Activated CD4-positive, alpha-beta T cell treated with anti-CD3 and anti-CD28 coated beads, Interleukin-2, amount 50 U/mL, for 24 hours (primary cell): ENCODE data around the gene ERICH2.

Experiments used
- DNase-seq, 2 donors: peaks; one replicate each; pipeline ENCODE4 v3.0.0-alpha.2; 2020; ENCODE audit warnings: low read depth in 1 of 2, low spot score in 1 of 2

Gene ERICH2

DNA sequence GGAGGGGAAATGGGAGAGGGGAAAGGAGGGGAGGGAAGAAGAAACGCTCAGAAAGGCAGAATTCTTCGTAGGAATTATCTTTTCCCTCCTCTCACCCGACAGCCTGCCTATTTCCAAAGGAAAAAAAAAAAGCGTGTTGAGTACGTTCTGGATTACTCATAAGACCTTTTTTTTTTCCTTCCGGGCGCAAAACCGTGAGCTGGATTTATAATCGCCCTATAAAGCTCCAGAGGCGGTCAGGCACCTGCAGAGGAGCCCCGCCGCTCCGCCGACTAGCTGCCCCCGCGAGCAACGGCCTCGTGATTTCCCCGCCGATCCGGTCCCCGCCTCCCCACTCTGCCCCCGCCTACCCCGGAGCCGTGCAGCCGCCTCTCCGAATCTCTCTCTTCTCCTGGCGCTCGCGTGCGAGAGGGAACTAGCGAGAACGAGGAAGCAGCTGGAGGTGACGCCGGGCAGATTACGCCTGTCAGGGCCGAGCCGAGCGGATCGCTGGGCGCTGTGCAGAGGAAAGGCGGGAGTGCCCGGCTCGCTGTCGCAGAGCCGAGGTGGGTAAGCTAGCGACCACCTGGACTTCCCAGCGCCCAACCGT, 46.4 kb downstream of the ERICH2 start, which contains the start of gene GAD1:
GAD1 (plus strand) TSS at position 384 of the 589 bp plus-strand sequence. CDS start 1,705 bp downstream, outside the sequence.
- DNase-seq = peak in 1 of 2 donors; percentile 55

DNA sequence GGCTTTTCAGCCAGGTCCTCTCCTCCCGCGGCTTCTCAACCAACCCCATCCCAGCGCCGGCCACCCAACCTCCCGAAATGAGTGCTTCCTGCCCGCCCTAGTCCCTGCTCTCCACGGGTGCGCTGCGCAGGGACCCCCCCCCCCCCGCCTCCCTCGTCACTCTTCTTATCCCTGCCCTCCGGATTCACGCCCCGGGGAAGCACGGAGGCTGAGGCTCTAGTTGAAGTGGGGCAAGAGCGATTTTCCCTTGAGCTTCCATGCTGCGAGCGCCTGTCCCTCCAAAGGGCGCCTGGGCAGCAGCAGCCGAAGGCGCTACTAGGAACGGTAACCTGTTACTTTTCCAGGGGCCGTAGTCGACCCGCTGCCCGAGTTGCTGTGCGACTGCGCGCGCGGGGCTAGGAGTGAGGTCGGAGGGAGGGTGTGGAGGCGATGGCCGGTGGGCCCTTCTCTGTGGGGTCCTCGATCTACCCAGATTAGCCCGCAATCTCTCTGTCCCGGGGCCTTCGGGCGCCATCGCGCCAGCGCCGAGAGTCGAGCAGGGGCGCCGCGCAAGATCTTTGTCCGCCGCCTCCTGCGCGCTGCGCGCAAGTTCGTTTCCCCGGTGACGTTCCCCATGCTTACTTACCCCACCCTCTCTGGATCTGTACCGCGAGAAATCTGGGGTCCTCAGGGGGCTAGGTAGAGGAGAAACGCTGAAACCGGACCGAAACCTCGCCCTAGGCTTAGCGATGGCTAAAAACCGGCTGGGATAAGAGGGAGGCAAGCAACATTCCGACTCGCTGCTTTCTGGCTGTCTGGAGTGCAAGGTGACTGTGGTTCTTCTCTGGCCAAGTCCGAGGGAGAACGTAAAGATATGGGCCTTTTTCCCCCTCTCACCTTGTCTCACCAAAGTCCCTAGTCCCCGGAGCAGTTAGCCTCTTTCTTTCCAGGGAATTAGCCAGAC, 47.2 kb downstream of the ERICH2 start:
- DNase-seq = no peak

DNA sequence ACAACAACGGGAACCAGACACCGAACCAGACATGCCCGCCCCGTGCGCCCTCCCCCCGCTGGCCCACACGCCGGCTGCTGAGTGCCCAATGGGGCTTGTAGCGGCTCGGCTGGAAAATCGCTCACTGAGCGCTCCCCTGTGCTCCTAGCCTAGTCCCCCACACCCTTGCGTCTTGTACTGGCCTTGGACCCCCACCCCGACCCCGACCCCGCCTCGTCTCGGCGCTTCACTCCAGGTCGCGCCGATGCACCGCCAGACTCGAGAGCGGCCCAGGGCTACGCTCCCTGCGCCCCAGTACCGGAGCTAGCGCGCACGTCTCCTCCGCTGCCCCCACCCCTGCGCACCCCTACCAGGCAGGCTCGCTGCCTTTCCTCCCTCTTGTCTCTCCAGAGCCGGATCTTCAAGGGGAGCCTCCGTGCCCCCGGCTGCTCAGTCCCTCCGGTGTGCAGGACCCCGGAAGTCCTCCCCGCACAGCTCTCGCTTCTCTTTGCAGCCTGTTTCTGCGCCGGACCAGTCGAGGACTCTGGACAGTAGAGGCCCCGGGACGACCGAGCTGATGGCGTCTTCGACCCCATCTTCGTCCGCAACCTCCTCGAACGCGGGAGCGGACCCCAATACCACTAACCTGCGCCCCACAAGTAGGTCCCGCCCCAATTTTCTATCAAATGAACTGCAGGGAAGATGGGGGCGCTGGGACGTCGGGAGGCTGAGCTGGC, 48.0 kb downstream of the ERICH2 start:
- DNase-seq = no peak

DNA sequence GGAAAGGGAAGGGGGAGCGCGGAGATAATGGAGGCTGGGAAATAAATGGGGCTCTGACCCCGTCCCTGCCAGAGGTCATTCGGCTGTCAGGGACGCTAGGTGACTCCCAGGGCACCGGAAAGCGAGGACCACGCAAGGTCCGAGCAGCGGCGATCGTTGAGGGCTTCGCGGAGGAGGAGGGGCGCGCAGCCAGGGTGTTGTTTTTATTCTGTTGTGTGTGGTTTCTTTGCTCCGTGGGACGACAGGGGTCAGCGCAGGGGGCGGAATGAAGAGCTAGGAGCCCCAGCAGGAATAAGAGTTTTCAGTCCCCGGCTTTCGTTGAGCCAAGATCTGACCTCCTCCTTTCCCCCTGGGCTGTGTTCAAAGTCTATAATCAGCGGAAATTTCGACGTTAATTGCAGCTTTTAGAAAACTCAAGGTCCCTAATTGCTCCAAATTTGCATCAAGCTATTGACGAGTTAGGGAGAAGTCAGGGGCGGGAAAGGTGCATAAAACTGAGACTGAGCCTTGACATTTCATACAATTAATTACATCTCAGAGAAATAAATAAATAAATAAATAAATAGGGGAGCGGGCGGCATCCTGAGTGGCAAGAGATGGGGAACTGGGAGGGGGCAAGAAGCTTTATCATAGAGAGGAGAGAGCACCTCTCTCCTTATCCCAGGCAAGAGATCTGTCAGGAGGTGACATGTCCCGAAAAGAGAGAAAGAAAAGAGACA, 48.7 kb downstream of the ERICH2 start:
- DNase-seq = no peak

DNA sequence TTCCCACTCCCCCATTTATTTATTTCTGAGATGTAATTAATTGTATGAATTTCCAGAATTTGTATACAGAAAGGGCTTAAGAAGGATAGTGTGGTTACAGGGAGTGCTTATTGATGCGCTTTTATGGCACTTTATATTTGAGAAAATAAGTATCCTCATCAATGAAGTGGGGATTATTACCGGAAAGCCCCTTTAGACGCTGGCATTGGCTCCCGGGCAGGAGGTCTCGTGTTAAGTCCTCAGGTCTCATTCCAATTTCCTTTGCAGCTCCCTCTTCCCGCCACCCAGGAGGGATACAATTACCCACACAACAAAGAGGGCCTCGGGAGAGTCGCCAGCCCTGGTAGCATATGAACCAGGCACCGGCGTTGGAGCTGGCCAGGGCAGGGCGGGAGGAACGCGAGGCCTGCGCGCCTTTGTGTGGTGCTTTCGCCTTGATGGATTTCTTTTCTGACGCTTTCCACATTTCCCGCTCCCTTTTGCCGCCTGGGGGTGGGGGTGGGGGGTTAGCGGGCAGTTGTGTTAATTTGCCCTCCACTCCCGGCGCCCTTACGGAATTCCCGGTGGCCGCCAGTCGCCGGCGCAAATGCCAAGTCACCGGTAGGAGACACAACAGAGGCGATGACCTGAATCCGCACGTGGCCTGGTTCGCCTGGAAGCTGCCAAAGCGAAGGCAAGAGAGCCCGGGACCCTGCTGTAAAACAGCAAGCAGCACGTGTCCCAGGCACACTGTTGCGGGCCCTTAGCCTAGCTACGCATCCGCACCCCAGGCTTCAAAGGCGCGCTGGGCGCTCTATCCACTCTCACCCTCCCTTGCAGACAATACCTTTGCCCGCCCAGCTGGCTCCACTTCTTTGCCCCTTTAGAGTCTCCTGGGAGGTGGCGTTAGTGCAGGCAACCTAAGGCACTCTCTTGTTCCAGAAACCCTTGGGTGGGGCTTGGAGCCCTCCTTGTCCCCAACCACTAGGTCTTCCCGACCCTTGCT, 49.8 kb downstream of the ERICH2 start:
- no peak for DNase-seq

DNA sequence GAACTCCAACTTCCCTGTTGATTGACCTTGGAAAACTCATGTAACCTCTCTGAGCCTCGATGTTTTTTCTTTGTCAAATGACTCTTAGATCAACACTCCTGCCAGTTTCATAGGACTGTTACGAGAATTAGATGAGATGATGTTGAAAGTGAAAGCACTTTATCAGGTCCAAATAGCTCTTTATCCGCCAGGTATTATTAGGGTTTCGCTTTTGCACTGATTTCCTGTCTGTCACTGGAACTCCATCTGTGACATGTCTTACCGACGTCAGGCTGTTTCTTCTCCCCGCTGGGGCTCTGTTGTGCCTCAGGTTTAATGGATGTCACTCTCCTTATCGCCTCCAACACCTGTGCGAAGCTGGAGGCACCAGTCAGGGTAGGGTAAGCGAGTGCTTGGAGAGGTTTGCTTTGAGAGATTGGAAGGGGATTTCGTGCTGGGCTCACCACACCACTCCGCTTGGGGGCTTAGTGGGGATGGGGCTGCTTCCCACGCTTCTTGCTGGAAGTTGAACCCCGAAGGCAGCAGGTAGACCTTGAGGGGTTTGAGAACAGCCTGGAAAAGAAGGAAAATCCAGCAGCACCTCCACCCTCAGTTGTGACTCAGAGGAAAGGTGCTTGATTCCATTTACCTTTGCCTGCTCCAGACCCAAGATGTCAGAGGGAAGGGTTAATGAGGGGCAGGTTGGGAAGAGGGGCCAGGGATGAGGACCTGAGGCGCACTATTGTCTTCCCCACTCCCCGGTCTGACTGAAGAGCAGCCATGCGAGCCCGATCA, 50.8 kb downstream of the ERICH2 start:
- no peak for DNase-seq

DNA sequence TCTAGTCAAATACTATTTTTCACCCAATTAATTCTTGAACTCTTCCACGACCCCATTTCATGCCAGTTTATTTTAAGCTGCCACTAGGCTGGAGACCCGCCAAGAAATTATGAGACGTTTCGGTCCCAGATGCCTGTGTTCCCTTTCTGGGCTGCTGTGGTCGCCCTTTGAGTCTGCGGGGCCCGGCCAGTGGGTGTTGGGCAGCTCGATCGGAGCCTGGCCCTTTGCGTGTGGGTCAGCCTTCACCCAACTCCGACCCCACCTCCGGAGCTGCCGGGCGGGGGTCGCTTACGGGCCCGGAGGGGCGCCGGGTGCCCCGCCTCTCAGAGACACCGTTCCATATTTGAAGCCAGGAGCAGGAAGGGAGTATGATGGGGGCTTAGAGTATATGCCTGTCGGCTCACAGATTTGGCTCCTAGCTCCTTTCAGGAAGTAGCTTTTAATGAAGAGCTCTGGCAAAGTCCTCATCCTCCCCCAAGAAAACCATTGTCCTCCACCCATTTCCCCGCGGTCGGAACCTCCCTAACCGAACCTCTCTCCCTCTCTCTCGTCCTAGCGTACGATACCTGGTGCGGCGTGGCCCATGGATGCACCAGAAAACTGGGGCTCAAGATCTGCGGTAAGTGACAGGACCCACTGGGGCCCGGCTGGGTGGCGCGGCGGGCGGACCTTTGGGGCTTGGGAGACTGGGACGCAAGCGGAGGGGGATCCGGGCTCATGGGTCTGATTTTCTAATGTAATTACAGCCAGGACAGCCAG, 51.5 kb downstream of the ERICH2 start:
- DNase-seq = no peak

DNA sequence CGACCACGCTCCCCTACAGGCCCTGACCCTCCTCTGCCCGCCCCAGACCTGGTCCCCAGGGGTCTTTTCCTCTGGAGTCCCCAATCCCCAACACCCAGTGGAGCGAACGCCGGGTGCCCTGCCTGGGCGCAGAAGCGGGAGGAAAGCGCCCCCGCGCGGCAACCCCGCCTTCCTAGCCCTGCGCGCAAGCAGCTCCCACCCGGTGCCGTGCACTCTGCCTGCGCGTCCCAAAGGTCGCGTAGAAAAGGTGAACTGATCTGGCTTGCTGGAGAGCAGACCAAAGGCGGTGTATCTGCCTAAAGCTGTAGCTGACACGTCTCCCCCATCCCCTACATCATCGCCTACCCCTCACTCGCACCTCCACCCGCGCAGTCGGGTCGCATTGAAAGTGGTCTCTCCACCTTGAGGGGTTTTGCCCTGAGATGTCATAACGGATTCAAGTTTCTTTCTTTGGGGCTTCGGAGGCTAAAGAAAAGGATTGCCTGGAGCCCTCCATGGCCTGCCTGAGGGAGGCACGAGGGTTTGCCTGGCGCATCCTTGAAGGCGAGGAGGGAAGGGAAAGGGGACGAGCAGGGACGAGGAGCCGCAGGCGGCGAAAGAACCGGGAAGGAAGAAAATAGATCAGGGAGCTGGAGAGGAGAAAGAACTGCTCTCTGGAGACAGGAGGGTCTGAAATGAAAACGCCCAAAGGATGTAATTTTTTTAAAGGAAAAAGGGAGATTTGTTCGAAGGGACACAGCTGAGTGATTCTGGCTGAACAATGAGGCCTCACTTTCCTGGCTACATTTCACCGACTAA, 52.3 kb downstream of the ERICH2 start:
- no peak for DNase-seq

DNA sequence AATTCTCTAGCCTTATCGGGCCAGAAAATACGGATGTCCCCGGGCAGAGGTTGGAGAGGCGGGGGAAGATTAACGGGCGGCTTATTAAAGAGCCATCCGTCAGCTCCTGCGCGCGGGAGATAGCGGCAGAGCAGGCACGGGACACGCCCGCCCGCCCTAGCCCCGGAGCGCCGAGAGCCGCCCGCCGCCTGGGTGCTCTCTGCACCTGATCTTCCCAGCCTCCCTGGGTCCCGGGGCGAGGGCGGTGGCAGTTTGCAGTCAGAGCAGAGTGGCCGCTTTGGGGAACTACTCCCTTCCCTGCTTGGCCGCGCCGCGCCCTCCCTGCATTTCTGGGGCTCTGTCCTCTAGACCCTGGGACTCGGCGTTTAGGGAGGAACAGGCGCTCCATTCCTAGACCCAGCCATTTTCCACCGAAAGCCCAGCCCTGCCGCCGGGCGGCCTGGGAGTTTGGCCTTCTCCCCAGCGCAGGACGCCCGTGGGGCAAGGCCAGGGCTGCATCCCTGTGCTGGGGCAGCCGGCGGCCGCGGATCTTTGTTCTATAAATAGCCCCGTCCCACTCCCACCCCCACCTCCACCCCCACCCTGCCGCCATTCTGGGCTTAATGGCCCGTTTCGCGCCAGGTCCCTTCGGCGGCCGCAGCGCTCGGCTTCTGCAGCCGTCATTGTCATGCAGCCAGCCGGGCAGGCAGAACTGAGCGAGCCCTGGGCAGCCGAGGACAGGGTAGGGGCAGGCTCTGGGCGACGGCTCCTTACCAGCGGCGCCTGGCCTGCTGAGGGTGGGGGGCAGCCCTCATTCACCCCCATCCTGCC, 53.1 kb downstream of the ERICH2 start:
- DNase-seq = no peak

DNA sequence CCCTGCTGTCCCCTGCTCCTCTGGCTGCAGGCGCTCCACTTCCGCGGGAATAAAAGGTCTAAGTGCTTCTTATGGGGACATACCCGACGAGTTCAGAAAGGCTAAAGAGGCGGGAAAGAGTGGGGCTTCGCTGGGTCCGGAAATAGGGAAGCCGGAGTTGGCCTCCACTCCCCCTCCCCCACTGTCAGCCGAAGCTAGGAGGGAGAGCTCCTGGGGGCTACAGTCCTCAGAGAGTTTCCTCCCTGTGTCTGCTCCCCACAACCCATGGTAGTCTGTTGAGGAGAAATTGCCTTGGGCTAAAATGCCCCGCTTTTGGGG, 53.7 kb downstream of the ERICH2 start:
- DNase-seq = no peak

DNA sequence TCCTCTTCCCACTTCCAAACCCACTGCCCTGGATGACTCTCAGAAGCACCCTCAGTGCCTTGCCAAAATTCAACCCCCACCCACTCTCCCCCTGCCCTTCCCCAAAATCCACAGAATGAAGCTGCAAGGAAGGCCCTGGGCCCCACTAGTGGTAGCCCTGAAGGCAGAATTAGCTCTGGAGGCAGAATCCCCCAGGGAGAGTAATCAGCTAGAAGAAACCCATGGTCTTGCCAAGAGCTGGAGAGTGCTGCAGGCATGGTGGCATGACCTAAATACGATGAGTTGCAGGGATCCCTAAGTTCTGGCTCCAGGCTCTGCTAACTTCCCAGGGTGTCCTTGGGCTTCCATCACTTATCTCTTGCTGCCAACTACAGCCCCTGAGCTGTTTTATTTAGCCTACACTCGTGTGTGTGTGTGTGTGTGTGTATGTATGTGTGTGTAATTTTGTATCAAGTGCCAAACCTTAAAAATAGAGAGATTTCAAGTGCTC, 54.4 kb downstream of the ERICH2 start:
- no peak for DNase-seq

DNA sequence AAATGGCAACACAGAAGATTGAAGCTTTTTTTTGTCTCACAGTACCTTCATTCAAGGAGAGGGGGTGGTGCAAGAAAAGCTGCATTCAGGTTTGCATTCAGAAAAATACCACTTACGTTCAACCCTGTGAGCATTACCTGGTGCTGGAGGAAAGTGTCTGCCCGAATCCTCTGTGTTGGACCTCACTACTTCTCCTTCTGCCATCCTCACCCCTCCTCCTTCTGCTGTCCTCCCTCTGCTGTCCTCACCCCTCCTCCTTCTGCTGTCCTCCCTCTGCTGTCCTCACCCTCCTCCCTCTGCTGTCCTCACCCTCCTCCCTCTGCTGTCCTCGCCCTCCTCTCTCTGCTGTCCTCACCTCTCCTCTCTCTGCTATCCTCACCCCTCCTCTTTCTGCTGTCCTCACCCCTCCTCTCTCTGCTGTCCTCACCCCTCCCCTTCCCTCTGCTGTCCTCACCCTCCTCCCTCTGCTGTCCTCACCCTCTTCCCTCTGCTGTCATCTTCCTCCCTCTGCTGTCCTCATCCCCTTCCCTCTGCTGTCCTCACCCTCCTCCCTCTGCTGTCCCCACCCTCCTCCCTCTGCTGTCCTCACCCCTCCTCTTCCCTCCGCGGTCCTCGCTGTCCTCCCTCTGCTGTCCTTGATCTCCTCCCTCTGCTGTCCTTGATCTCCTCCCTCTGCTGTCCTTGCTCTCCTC, 57.8 kb downstream of the ERICH2 start:
- DNase-seq = no peak

DNA sequence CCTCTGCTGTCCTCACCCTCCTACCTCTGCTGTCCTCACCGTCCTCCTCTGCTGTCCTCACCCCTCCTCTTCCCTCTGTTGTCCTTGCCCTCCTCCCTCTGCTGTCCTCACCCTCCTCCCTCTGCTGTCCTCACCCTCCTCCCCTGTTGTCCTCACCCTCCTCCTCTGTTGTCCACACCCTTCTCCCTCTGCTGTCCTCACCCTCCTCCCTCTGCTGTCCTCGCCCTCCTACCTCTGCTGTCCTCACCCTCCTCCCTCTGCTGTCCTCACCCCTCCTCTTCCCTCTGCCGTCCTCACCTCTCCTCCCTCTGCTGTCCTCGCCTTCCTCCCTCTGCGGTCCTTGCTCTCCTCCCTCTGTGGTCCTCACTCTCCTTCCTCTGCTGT, 58.3 kb downstream of the ERICH2 start:
- no peak for DNase-seq

DNA sequence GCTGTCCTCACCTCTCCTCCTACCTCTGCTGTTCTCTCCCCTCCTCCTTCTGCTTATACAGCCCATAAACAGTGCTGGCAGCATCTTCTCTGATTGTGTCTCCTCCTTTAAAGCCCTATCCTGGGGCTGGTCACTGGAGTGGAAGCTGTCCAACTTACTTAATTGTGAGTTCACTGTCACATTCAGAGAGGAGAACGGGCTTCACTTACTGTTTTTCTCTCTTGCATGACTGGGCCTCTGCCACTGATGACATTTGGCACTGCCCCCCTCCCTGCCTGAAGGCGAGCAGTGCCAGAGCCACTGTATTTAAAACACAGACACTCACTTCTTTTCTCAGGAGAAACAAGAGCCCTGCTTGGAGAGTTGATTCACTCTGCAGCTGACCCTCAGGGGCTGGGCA, 58.9 kb downstream of the ERICH2 start:
- no peak for DNase-seq

DNA sequence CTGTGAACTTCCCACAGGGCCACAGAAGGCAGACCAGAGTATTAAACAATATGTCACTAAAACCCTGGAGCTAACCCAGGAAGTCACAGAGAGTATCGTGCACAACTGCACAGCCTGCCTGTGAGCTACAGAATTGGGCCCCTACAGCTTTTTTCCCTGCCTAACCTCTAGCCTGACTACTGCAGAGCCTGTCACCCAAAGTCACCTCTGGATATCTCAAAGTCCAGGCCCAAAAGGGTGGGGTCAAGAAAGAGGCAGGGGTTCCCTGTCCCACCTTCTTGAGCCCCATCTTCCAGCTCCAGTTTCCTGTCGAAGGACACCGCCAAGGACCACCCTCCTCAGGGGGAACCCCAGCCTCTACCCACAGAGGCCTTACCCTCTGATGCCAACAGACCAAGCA, 60.0 kb downstream of the ERICH2 start:
- DNase-seq = no peak

DNA sequence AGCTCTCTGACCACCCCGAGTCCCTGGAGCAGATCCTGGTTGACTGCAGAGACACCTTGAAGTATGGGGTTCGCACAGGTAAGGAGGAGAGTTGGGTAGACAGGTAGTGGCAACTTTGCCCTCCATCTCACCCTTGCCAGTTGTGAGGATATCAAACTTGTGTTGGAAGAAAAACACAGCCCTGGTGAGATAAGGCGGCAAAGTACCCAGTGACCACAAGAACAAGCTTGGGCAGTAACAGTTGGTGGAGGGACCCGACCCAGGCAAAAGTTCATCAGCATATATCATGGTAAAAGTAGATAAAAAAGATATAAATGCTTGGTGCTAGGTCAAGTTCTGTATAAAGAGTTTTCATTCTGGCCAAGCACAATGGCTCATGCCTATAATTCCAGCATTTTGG, 60.9 kb downstream of the ERICH2 start:
- no peak for DNase-seq
